Measurements from ENCODE around the gene KLKB1.

The KLKB1 gene

GRCh38 chr4:186296481-186296880 lies 69.2 kb downstream of the KLKB1 start:
- DNase-seq (ENCODE audit: low spot score): no peak
- no peak for TF ChIP-seq CTCF (IDR thresholded peaks at IDR 0.05; ENCODE audit: borderline replicate concordance, control extremely low read depth, extremely low read depth, insufficient read depth, missing control alignments)
- in situ Hi-C loops (cut with MboI; ENCODE audit: low sequenced_read_pairs, unreplicated experiment): loop anchor here (25.0 kb wide), 1 partner anchor 291 kb away; no protein-coding TSS in a partner anchor

- peak; percentile 74 for DNase-seq (ENCODE audit: low spot score)
- in situ Hi-C loops (cut with MboI; ENCODE audit: low sequenced_read_pairs, unreplicated experiment): loop anchor here (25.0 kb wide), 1 partner anchor 290 kb away; no protein-coding TSS in a partner anchor
- TF ChIP-seq CTCF (IDR thresholded peaks at IDR 0.05; ENCODE audit: borderline replicate concordance, control extremely low read depth, extremely low read depth, insufficient read depth, missing control alignments): peak; percentile 51
Measured at GRCh38 chr4:186297013-186297645, 69.8 kb downstream of the KLKB1 start.

DNA sequence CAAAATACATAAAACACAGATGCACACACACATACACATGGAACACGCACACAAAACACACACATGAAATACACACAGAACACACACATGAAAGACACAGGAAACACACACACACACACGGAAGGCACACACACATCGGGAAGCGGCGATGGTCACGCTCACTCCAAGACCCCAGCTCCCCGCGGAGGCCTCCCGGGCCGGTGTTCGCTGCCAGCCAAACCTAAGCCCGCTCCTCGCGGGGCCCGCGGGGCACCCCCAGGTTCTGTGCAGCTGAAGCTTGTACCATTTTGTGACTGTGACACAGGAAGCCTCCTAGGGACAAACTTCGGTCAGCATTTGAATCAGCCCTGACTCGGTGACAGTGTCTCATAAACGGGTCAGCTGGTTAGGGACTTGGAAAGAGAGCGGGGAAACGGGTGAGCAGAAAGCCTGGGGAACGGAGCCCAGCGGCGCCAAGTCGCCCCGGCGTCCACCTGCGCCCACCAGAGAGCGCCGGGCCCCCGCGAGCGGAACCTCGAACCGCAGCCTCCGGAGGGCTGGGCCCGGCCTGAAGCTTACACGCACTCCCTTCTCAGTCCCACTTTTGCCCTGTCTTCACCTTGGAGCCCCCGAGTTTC lies 70.8 kb downstream of the KLKB1 start:
- in situ Hi-C loops (cut with MboI; ENCODE audit: low sequenced_read_pairs, unreplicated experiment): loop anchor here (25.0 kb wide), 1 partner anchor 289 kb away; no protein-coding TSS in a partner anchor
- peak; percentile 28 for DNase-seq (ENCODE audit: low spot score)
- TF ChIP-seq CTCF (IDR thresholded peaks at IDR 0.05; ENCODE audit: borderline replicate concordance, control extremely low read depth, extremely low read depth, insufficient read depth, missing control alignments): no peak

DNA sequence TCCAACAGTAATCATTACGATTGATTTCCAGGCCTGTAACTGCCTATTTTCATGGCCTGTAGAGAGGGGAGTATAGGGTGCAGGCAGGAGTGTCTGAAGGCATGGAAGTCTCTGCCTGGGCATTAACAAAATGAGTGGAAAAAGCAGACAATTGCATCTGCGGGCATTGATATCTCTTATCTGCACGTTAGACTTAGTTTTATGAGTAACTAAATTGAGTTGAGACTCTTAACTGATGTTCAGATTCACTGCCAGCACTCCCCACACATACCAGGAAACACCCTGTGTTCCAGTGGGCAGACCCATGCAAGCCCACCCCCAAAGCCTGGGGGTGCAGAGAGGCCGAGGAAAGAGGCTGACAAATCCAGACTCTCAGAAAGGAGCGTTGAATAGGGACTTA lies 72.0 kb downstream of the KLKB1 start:
- no peak for TF ChIP-seq CTCF (IDR thresholded peaks at IDR 0.05; ENCODE audit: borderline replicate concordance, control extremely low read depth, extremely low read depth, insufficient read depth, missing control alignments)
- no peak for DNase-seq (ENCODE audit: low spot score)
- in situ Hi-C loops (cut with MboI; ENCODE audit: low sequenced_read_pairs, unreplicated experiment): loop anchor here (25.0 kb wide), 1 partner anchor 288 kb away; no protein-coding TSS in a partner anchor

GRCh38 chr4:186300659-186301390 lies 73.5 kb downstream of the KLKB1 start:
- no peak for TF ChIP-seq CTCF (IDR thresholded peaks at IDR 0.05; ENCODE audit: borderline replicate concordance, control extremely low read depth, extremely low read depth, insufficient read depth, missing control alignments)
- in situ Hi-C loops (cut with MboI; ENCODE audit: low sequenced_read_pairs, unreplicated experiment): no loop called here
- DNase-seq (ENCODE audit: low spot score): no peak

GRCh38 chr4:186304216-186304615 lies 76.9 kb downstream of the KLKB1 start:
- in situ Hi-C loops (cut with MboI; ENCODE audit: low sequenced_read_pairs, unreplicated experiment): no loop called here
- TF ChIP-seq CTCF (IDR thresholded peaks at IDR 0.05; ENCODE audit: borderline replicate concordance, control extremely low read depth, extremely low read depth, insufficient read depth, missing control alignments): no peak
- no peak for DNase-seq (ENCODE audit: low spot score)
